Activated CD8-positive, alpha-beta memory T cell treated with anti-CD3 and anti-CD28 coated beads for 24 hours (primary cell): ENCODE data around the gene PLEKHH1.
"Not testable (repeated sequence)": the region's sequence is repeated elsewhere in the genome, so short reads cannot be mapped to it uniquely, and the experiment has no call there.

Experiments
- DNase-seq: peaks from one replicate; pipeline ENCODE4 v3.0.0-alpha.2; 2020

Gene PLEKHH1

GRCh38 chr14:67537736-67538135 is 4.6 kb downstream of the PLEKHH1 start:
- no peak for DNase-seq

GRCh38 chr14:67538501-67538900 is 5.4 kb downstream of the PLEKHH1 start:
- DNase-seq: no peak

- DNase-seq: no peak
These were observed 6.0 kb downstream of the PLEKHH1 start for GRCh38 chr14:67539116-67539515.

- peak; percentile 62 for DNase-seq
These were observed 8.6 kb downstream of the PLEKHH1 start for GRCh38 chr14:67541448-67542387.

- DNase-seq: not testable (repeated sequence)
These were observed 9.5 kb downstream of the PLEKHH1 start for GRCh38 chr14:67542620-67543019.

- DNase-seq: no peak
These were observed 11.5 kb downstream of the PLEKHH1 start for GRCh38 chr14:67544590-67544989.

- no peak for DNase-seq
These were observed 14.2 kb downstream of the PLEKHH1 start for GRCh38 chr14:67547224-67547780.

GRCh38 chr14:67549734-67550133 is 16.6 kb downstream of the PLEKHH1 start:
- DNase-seq: no peak

- no peak for DNase-seq
These were observed 18.0 kb downstream of the PLEKHH1 start for GRCh38 chr14:67551123-67551522.

- DNase-seq: no peak
These were observed 18.9 kb downstream of the PLEKHH1 start for GRCh38 chr14:67551940-67552339.

- DNase-seq: no peak
These were observed 20.5 kb downstream of the PLEKHH1 start for GRCh38 chr14:67553547-67553946.

- no peak for DNase-seq
These were observed 21.3 kb downstream of the PLEKHH1 start for GRCh38 chr14:67554341-67554740.

- DNase-seq: no peak
These were observed 22.5 kb downstream of the PLEKHH1 start for GRCh38 chr14:67555518-67556090.

GRCh38 chr14:67556671-67557070 is 23.6 kb downstream of the PLEKHH1 start:
- no peak for DNase-seq

GRCh38 chr14:67557118-67557517 is 24.0 kb downstream of the PLEKHH1 start:
- DNase-seq: no peak

GRCh38 chr14:67557656-67558055 is 24.6 kb downstream of the PLEKHH1 start:
- no peak for DNase-seq

GRCh38 chr14:67559639-67560038 is 26.5 kb downstream of the PLEKHH1 start:
- no peak for DNase-seq

- no peak for DNase-seq
These were observed 29.1 kb downstream of the PLEKHH1 start for GRCh38 chr14:67562025-67562775.

GRCh38 chr14:67562776-67563150 is 29.7 kb downstream of the PLEKHH1 start:
- no peak for DNase-seq

GRCh38 chr14:67564236-67564635 is 31.1 kb downstream of the PLEKHH1 start:
- no peak for DNase-seq

GRCh38 chr14:67566908-67567307 is 33.8 kb downstream of the PLEKHH1 start:
- DNase-seq: no peak

GRCh38 chr14:67567654-67568053 is 34.6 kb downstream of the PLEKHH1 start:
- no peak for DNase-seq

GRCh38 chr14:67569011-67569650 is 36.0 kb downstream of the PLEKHH1 start:
- DNase-seq: no peak
